GM18870 (cell line): ENCODE results near the gene N4BP2.

Source experiments
- ATAC-seq: cut with Tn5 transposase; IDR thresholded peaks from one replicate; pipeline ENCODE4 v1.9.1; 2021; ENCODE audit warnings: moderate library complexity; ENCODE audit not compliant: unreplicated experiment

Gene N4BP2

GRCh38 chr4:40190465-40190864 is 133.8 kb downstream of the N4BP2 start:
- no peak for ATAC-seq

DNA sequence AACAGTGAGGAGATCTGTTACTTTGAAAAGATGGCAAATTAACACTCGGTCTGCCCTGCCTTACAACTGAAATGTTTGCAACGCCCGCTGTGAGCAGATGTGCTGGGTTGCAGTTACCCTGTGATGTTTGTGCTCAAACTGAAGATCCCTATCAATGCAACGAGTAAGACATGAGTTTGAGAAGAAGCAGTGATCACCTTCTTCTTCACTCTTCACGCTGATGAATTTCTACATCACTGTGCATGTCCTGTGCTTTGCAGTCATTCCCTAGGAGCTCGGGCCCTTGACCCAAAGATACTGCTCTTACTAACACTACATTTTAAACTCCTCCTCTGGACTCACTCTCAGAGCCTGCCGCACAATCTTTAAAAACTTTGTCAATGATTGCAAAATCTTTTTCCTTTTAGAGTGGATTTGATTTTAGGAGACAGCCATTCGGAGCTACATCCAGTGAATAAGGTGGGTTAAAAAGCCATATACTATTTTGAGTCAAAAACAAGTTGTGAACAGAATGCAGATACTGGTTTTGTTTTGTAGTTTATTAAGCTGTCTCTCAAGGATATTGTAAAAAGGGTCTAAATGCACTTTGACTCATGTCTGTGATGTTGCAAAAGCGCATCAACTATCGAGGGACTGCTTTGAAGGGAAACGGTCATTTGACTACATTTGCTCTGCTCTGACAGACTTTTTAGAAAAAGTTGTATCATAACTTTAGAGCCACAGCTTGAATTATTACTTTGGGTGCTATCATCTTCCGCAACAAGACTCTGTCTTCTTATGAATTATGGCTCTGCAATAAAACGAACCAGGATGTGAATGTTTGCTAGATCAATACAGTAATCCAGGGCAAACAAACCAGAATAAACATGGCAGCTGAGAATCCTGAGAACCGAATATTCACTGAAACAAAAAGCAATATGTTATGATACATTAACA is 134.5 kb downstream of the N4BP2 start:
- no peak for ATAC-seq

DNA sequence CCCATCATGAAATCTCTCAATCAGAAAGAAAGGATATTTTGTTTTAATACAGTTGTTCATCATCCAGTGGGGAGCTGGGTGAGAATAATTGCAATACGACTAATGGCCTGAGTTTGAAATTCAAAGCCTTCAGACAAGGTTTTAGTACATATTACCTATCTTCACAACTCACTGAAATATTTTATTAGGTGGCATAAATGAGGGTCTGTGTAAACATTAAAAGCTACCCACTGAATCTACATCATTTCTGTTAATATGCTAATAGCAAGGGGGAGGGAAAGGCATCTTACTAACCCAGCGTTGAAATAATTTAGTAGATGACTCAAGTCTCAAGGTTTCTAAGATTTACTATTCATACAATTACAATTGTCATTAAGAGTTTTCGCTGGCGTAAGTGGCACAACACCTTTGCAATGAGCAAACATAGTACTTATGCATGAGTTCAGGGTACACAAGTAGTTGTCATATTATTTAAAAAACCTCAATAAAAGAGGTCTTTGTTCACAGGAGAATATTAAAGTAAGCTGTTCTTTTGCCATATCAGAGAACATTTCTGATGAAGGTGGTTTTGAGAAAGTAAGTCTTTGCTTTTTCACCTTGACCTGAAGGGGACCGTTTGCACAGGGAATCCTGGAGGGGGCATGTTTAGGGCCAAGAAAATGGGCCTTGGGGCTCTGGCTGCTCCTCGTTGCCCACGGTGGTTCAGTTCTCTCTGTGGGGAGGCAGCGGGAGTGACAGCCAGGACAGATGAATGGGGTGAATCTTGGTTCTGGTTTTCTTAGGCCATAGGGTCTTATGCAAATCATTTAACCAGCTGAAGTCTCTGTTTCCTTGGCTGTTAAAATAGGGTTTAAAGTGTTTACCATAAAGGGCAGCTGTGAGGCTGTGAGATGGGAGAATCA is 135.7 kb downstream of the N4BP2 start:
- ATAC-seq, result peak; percentile 29

GRCh38 chr4:40193016-40193571 is 136.4 kb downstream of the N4BP2 start:
- peak; percentile 24 for ATAC-seq

GRCh38 chr4:40193578-40193977 is 136.9 kb downstream of the N4BP2 start:
- no peak for ATAC-seq

- ATAC-seq, result no peak
Measured at GRCh38 chr4:40194602-40195161, 138.0 kb downstream of the N4BP2 start.

GRCh38 chr4:40195182-40196177 is 138.8 kb downstream of the N4BP2 start:
- ATAC-seq, result no peak

DNA sequence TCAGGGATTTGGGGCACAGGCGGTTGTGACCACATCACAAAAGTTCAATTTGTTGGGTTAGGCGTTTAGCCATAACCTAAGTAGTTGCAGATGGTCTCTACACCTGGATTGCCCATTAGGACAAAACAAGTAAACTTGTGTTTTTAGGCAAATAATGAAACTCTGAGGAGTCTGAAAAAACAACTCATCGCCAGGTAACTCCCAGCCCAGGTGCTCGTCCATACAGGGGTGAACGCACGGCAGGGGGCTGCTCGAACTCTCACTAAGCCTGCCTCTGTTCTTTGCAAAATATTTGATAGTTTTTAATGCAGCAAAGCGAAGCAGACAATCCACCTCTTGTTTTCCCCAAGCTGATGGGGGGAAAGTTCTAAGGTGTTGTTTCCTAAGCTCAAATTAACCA is 139.6 kb downstream of the N4BP2 start:
- ATAC-seq, result no peak

DNA sequence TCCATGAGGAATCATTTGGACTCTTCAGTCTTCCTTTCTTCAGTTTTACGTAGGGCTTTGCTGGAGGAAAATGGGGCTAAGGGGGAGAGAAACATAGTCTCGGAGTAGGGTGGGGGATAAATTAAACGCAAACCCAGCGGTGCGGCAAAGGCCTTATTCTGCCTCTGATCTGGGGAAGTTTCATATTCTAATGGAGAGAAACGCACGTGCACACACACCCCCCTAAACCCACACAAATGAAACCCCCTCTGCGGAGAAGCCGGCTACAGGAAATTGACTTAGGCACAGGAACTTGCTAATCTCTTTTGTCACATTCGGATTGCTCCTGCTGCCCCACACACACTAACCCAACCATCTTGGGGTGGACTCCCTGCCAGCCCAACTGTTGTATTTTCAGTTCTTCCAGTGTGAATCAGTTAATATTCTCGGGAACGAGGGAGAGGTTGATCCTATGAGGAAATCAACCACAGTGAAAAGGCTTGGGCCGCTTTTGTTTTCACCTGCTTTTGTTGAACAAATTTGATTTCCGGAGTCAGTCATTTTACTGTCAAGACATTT is 140.2 kb downstream of the N4BP2 start, which contains the start of gene RHOH:
Gene RHOH, plus strand, starts transcription at position 308 of the 558 bp plus-strand sequence. CDS start 46,356 bp downstream, outside the sequence.
- ATAC-seq, result no peak

GRCh38 chr4:40197879-40198689 is 141.4 kb downstream of the N4BP2 start:
- no peak for ATAC-seq

DNA sequence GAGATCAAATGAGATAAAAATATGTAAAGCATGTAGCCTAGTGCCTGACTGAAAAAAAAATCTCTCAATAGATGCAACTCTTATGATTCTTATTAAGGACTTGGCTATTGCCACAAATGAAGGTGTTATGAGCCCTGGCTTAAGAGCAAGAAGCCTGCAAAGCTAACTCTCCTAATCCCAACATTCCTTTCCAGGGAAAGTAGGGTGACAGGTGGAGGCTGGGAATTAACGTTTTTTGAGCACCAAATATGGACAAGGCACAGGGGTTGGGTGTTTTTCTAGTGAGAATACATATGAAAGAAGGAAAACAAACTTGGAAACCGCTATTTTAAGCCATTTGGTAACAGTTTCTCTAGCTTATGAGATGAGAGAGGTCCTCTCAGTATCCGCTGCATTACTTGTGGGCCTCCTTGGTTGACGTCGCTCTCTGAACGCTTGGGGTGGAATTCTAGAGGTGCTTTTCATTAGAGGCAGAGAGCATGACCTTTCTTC is 142.6 kb downstream of the N4BP2 start:
- ATAC-seq, result no peak

DNA sequence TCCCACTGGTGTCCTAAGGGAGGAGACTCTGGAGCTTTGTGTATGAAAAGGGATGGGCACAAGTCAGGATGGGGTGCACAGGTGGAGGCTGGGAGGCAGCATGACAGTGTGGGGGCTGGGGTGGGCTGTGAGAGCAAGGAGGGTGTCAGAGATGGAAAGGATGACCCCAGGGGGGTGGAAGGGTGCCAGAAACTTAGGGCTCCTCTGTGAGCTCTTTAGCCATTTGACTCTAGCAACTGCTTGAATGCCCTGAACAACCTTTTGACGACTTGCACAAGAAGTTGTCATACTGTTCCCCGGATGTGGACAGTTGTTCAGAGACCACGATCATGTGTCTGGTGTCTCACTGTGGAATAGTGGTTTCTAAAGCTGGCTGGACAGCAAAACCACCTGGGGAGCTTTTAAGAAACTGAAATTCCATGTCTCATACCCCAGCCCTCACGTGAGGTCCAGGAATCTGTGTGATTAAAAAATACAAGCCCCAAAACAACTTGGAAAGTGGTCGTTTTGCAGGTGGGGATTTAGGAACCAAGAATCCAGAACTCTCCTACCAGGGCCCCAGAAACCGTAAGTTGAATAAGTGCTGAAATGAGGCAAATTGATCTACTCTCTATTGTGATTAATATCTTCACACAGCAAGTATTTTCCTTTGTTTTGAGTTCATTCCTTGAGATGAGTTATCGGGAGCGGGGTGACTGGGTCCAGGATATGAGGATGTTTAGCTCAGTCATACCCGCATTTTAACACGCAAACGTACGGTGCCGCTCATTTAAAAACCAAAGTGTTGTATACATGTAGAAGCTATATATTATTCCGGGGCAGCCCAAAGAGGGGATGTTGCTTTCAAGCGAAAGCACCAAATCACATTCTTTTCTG is 143.6 kb downstream of the N4BP2 start:
- ATAC-seq, result peak; percentile 41

GRCh38 chr4:40200875-40201801 is 144.5 kb downstream of the N4BP2 start:
- ATAC-seq, result no peak

DNA sequence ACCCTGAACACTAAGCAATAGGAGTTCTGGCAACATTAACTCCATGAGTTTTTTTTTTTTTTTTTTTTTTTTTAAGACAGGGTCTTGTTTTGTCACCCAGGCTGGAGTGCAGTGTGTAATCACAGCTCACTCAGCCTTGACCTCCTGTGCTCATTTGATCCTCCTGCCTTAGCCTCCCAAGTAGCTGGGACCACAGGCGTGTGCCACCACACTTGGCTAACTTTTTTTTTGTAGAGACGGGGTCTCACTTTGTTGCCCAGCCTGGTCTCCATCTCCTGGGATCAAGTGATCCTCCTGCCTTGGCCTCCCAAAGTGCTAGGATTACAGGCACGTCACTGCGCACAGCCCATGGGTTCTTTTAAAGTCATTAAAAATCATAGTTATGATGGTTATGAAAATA is 145.2 kb downstream of the N4BP2 start:
- no peak for ATAC-seq

GRCh38 chr4:40202474-40202873 is 145.8 kb downstream of the N4BP2 start:
- ATAC-seq, result no peak

DNA sequence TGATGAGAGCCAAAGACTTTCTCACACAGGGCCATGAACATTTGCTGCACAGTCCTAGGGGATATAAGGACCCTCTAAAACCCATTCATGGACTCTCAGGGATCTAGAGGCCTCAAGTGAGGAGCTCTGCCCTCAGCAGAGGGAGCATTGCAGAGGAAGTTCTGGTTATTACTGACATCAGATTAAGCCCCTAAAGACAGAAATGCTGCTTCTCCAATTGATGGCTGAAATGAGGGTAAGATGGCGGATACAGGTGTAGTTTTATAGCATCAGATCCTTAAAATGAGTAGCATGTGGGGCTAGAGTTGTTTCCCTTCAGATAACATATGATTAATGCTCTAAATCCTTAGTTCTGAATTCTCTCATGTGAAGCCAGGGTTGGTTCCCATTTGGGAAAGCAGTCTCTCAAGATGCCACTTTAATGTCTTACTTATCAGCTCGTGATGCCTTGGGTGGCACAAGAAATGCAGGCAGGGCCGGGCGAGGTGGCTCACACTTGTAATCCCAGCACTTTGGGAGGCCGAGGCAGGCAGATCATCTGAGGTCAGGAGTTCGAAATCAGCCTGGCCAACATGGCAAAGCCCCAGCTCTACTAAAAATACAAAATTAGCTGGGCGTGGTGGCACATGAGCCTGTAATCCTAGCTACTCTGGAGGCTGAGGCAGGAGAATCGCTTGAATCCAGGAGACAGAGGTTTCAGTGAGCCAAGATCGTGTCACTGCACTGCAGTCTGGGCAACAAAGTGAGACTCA is 148.0 kb downstream of the N4BP2 start:
- no peak for ATAC-seq
